ENCODE data around the gene FAR1.

- TF ChIP-seq POLR2A (IDR thresholded peaks at IDR 0.05) (no peak), CTCF (IDR thresholded peaks at IDR 0.05) (no peak)
Measured at GRCh38 chr11:13680501-13681264, 12.2 kb downstream of the FAR1 start.
